ENCODE data around the gene NACAD.
"Not testable (repeated sequence)": the region's sequence is repeated elsewhere in the genome, so short reads cannot be mapped to it uniquely, and the experiment has no call there.

NACAD gene

GRCh38 chr7:45114257-45114656, 25.5 kb upstream of the NACAD start:
- not testable (repeated sequence) for H3K27me3 ChIP-seq (ENCODE audit: control insufficient read depth in 1 of 2, insufficient read depth in 2 of 2, low read length in 2 of 2); H3K9ac ChIP-seq (ENCODE audit: low read depth in 1 of 2, low read length in 2 of 2); H3K9me3 ChIP-seq (ENCODE audit: control insufficient read depth in 1 of 2, low read length in 2 of 2); H3K36me3 ChIP-seq (ENCODE audit: control insufficient read depth in 1 of 2, insufficient read depth in 2 of 2, low read length in 2 of 2); H3K4me3 ChIP-seq (ENCODE audit: low read depth in 1 of 2, low read length in 2 of 2); H3K27ac ChIP-seq (ENCODE audit: low read depth, low read length)
- H3K4me1 ChIP-seq (ENCODE audit: control insufficient read depth in 1 of 2, insufficient read depth in 2 of 2, low read length in 2 of 2), result peaks cover 8 to 18% of the 10 kb centered on the region in 2 donors

GRCh38 chr7:45112648-45113047, 23.9 kb upstream of the NACAD start:
- Histone ChIP-seq H3K27ac (ENCODE audit: low read depth, low read length) (no peak overlapping the region), H3K4me3 (ENCODE audit: low read depth in 1 of 2, low read length in 2 of 2) (peak overlapping the region in 1 of 2 donors; percentile 99), H3K4me1 (ENCODE audit: control insufficient read depth in 1 of 2, insufficient read depth in 2 of 2, low read length in 2 of 2) (peaks cover 24 to 34% of the 10 kb centered on the region in 2 donors), H3K36me3 (ENCODE audit: control insufficient read depth in 1 of 2, insufficient read depth in 2 of 2, low read length in 2 of 2) (peaks cover 12 to 17% of the 10 kb centered on the region in 2 donors), H3K27me3 (ENCODE audit: control insufficient read depth in 1 of 2, insufficient read depth in 2 of 2, low read length in 2 of 2) (peaks cover 0 to 6% of the 10 kb centered on the region in 2 donors), H3K9ac (ENCODE audit: low read depth in 1 of 2, low read length in 2 of 2) (no peak overlapping the region), H3K9me3 (ENCODE audit: control insufficient read depth in 1 of 2, low read length in 2 of 2) (no peaks in the 10 kb centered on the region)

GRCh38 chr7:45111298-45112223, 22.8 kb upstream of the NACAD start, which contains the start of gene TBRG4:
Gene TBRG4, minus strand, starts transcription at chr7:45111697. Its CDS starts 2,460 bp downstream, at chr7:45109237.
- Histone ChIP-seq H3K4me1 (ENCODE audit: control insufficient read depth in 1 of 2, insufficient read depth in 2 of 2, low read length in 2 of 2) (peaks cover 33 to 44% of the 10 kb centered on the region in 2 donors), H3K9me3 (ENCODE audit: control insufficient read depth in 1 of 2, low read length in 2 of 2) (no peaks in the 10 kb centered on the region), H3K27me3 (ENCODE audit: control insufficient read depth in 1 of 2, insufficient read depth in 2 of 2, low read length in 2 of 2) (no peaks in the 10 kb centered on the region), H3K9ac (ENCODE audit: low read depth in 1 of 2, low read length in 2 of 2) (peak within 1 kb of the TSS; percentile 88 to 92), H3K36me3 (ENCODE audit: control insufficient read depth in 1 of 2, insufficient read depth in 2 of 2, low read length in 2 of 2) (peaks cover 21 to 27% of the 10 kb centered on the region in 2 donors), H3K4me3 (ENCODE audit: low read depth in 1 of 2, low read length in 2 of 2) (peak within 1 kb of the TSS; percentile 95 to 99), H3K27ac (ENCODE audit: low read depth, low read length) (peak within 1 kb of the TSS; percentile 99)

GRCh38 chr7:45108863-45109262, 20.1 kb upstream of the NACAD start:
- Histone ChIP-seq H3K27ac (ENCODE audit: low read depth, low read length) (no peak overlapping the region), H3K9me3 (ENCODE audit: control insufficient read depth in 1 of 2, low read length in 2 of 2) (no peaks in the 10 kb centered on the region), H3K27me3 (ENCODE audit: control insufficient read depth in 1 of 2, insufficient read depth in 2 of 2, low read length in 2 of 2) (no peaks in the 10 kb centered on the region), H3K36me3 (ENCODE audit: control insufficient read depth in 1 of 2, insufficient read depth in 2 of 2, low read length in 2 of 2) (peaks cover 43 to 54% of the 10 kb centered on the region in 2 donors), H3K4me1 (ENCODE audit: control insufficient read depth in 1 of 2, insufficient read depth in 2 of 2, low read length in 2 of 2) (peaks cover 33 to 44% of the 10 kb centered on the region in 2 donors), H3K4me3 (ENCODE audit: low read depth in 1 of 2, low read length in 2 of 2) (peak overlapping the region in 1 of 2 donors; percentile 5), H3K9ac (ENCODE audit: low read depth in 1 of 2, low read length in 2 of 2) (no peak overlapping the region)

GRCh38 chr7:45107356-45107755, 18.6 kb upstream of the NACAD start:
- Histone ChIP-seq H3K9me3 (ENCODE audit: control insufficient read depth in 1 of 2, low read length in 2 of 2) (no peaks in the 10 kb centered on the region), H3K9ac (ENCODE audit: low read depth in 1 of 2, low read length in 2 of 2) (no peak overlapping the region), H3K27me3 (ENCODE audit: control insufficient read depth in 1 of 2, insufficient read depth in 2 of 2, low read length in 2 of 2) (no peaks in the 10 kb centered on the region), H3K27ac (ENCODE audit: low read depth, low read length) (no peak overlapping the region), H3K36me3 (ENCODE audit: control insufficient read depth in 1 of 2, insufficient read depth in 2 of 2, low read length in 2 of 2) (peaks cover 58 to 69% of the 10 kb centered on the region in 2 donors), H3K4me3 (ENCODE audit: low read depth in 1 of 2, low read length in 2 of 2) (no peak overlapping the region), H3K4me1 (ENCODE audit: control insufficient read depth in 1 of 2, insufficient read depth in 2 of 2, low read length in 2 of 2) (peaks cover 33 to 42% of the 10 kb centered on the region in 2 donors)

GRCh38 chr7:45106820-45107219, 18.1 kb upstream of the NACAD start:
- peaks cover 63 to 75% of the 10 kb centered on the region in 2 donors for H3K36me3 ChIP-seq (ENCODE audit: control insufficient read depth in 1 of 2, insufficient read depth in 2 of 2, low read length in 2 of 2)
- no peaks in the 10 kb centered on the region for H3K27me3 ChIP-seq (ENCODE audit: control insufficient read depth in 1 of 2, insufficient read depth in 2 of 2, low read length in 2 of 2)
- no peak overlapping the region for H3K9ac ChIP-seq (ENCODE audit: low read depth in 1 of 2, low read length in 2 of 2)
- no peak overlapping the region for H3K27ac ChIP-seq (ENCODE audit: low read depth, low read length)
- H3K4me3 ChIP-seq (ENCODE audit: low read depth in 1 of 2, low read length in 2 of 2), result no peak overlapping the region
- no peaks in the 10 kb centered on the region for H3K9me3 ChIP-seq (ENCODE audit: control insufficient read depth in 1 of 2, low read length in 2 of 2)
- peaks cover 33 to 39% of the 10 kb centered on the region in 2 donors for H3K4me1 ChIP-seq (ENCODE audit: control insufficient read depth in 1 of 2, insufficient read depth in 2 of 2, low read length in 2 of 2)

GRCh38 chr7:45105588-45106188, 16.9 kb upstream of the NACAD start:
- no peaks in the 10 kb centered on the region for H3K27me3 ChIP-seq (ENCODE audit: control insufficient read depth in 1 of 2, insufficient read depth in 2 of 2, low read length in 2 of 2)
- no peaks in the 10 kb centered on the region for H3K9me3 ChIP-seq (ENCODE audit: control insufficient read depth in 1 of 2, low read length in 2 of 2)
- no peak overlapping the region for H3K27ac ChIP-seq (ENCODE audit: low read depth, low read length)
- no peak overlapping the region for H3K4me3 ChIP-seq (ENCODE audit: low read depth in 1 of 2, low read length in 2 of 2)
- H3K4me1 ChIP-seq (ENCODE audit: control insufficient read depth in 1 of 2, insufficient read depth in 2 of 2, low read length in 2 of 2), result peaks cover 32 to 36% of the 10 kb centered on the region in 2 donors
- no peak overlapping the region for H3K9ac ChIP-seq (ENCODE audit: low read depth in 1 of 2, low read length in 2 of 2)
- H3K36me3 ChIP-seq (ENCODE audit: control insufficient read depth in 1 of 2, insufficient read depth in 2 of 2, low read length in 2 of 2), result peaks cover 74 to 86% of the 10 kb centered on the region in 2 donors

GRCh38 chr7:45104844-45105587, 16.2 kb upstream of the NACAD start:
- Histone ChIP-seq H3K4me3 (ENCODE audit: low read depth in 1 of 2, low read length in 2 of 2) (no peak overlapping the region), H3K27ac (ENCODE audit: low read depth, low read length) (no peak overlapping the region), H3K9me3 (ENCODE audit: control insufficient read depth in 1 of 2, low read length in 2 of 2) (no peaks in the 10 kb centered on the region), H3K27me3 (ENCODE audit: control insufficient read depth in 1 of 2, insufficient read depth in 2 of 2, low read length in 2 of 2) (no peaks in the 10 kb centered on the region), H3K4me1 (ENCODE audit: control insufficient read depth in 1 of 2, insufficient read depth in 2 of 2, low read length in 2 of 2) (peaks cover 27 to 29% of the 10 kb centered on the region in 2 donors), H3K36me3 (ENCODE audit: control insufficient read depth in 1 of 2, insufficient read depth in 2 of 2, low read length in 2 of 2) (peaks cover 81 to 93% of the 10 kb centered on the region in 2 donors), H3K9ac (ENCODE audit: low read depth in 1 of 2, low read length in 2 of 2) (no peak overlapping the region)

GRCh38 chr7:45103958-45104843, 15.4 kb upstream of the NACAD start:
- Histone ChIP-seq H3K9ac (ENCODE audit: low read depth in 1 of 2, low read length in 2 of 2) (no peak overlapping the region), H3K27me3 (ENCODE audit: control insufficient read depth in 1 of 2, insufficient read depth in 2 of 2, low read length in 2 of 2) (no peaks in the 10 kb centered on the region), H3K27ac (ENCODE audit: low read depth, low read length) (no peak overlapping the region), H3K4me1 (ENCODE audit: control insufficient read depth in 1 of 2, insufficient read depth in 2 of 2, low read length in 2 of 2) (peaks cover 24 to 25% of the 10 kb centered on the region in 2 donors), H3K36me3 (ENCODE audit: control insufficient read depth in 1 of 2, insufficient read depth in 2 of 2, low read length in 2 of 2) (peaks cover 88 to 100% of the 10 kb centered on the region in 2 donors), H3K9me3 (ENCODE audit: control insufficient read depth in 1 of 2, low read length in 2 of 2) (no peaks in the 10 kb centered on the region), H3K4me3 (ENCODE audit: low read depth in 1 of 2, low read length in 2 of 2) (no peak overlapping the region)
